Measurements from ENCODE around the gene CCL1. TPM values are rescaled to one million over a fixed set of nuclear protein-coding genes. Genes with fewer than 3 reads are reported as not detected.

CCL1 gene
- total and polyA plus RNA-seq, 2 experiments from 2014 or later, result not detected

- no peaks in the 10 kb centered on the region for H3K9me3 Mint-ChIP-seq
- H3K4me3 Mint-ChIP-seq, result no peak overlapping the region
- Histone ChIP-seq H2AFZ (no peak overlapping the region), H3K4me3 (no peak overlapping the region), H3K4me1 (ENCODE audit: insufficient read depth) (no peaks in the 10 kb centered on the region), H3F3A (replicated peaks; ENCODE audit: low read depth) (no peaks in the 10 kb centered on the region), H4K20me1 (replicated peaks; ENCODE audit: insufficient read depth) (no peaks in the 10 kb centered on the region), H3K27me3 (ENCODE audit: insufficient read depth) (no peaks in the 10 kb centered on the region), H3K4me2 (no peak overlapping the region), H3K27ac (ENCODE audit: low read depth) (no peak overlapping the region), H3K79me2 (replicated peaks; ENCODE audit: insufficient read depth) (no peaks in the 10 kb centered on the region), H3K9me2 (ENCODE audit: insufficient read depth) (peaks cover 4% of the 10 kb centered on the region; the same call in 1 of the 2 replicates), H3K36me3 (ENCODE audit: insufficient read depth) (no peaks in the 10 kb centered on the region)
- H3K27me3 Mint-ChIP-seq (ENCODE audit: insufficient read depth, low read depth, poor library complexity), result no peaks in the 10 kb centered on the region
- TF ChIP-seq CTCF (conservative IDR thresholded peaks at IDR 0.05; ENCODE audit: low read depth in 2 of 2), result no peak
- no peak for TF ChIP-seq CREB1 (CRISPR knock-in tag; IDR thresholded peaks at IDR 0.05; ENCODE audit: low read depth)
- TF ChIP-seq EZH2 (IDR thresholded peaks at IDR 0.05; ENCODE audit: low read depth, unreplicated experiment), result no peak
- no peak for TF ChIP-seq ZNF462 (CRISPR knock-in tag; IDR thresholded peaks at IDR 0.05)
- TF ChIP-seq ZNF114 (CRISPR knock-in tag; IDR thresholded peaks at IDR 0.05), result no peak
- TF ChIP-seq STAT1 (IDR thresholded peaks at IDR 0.05; ENCODE audit: unreplicated experiment), result no peak
- no peak for TF ChIP-seq REST (IDR thresholded peaks at IDR 0.05; ENCODE audit: unreplicated experiment)
- TF ChIP-seq POLR2AphosphoS5 (IDR thresholded peaks at IDR 0.05; ENCODE audit: low read depth), result no peak
- TF ChIP-seq JUNB (IDR thresholded peaks at IDR 0.05; ENCODE audit: unreplicated experiment), result no peak
- no peak for TF ChIP-seq ZNF331 (CRISPR knock-in tag; IDR thresholded peaks at IDR 0.05; ENCODE audit: low read depth)
- TF ChIP-seq EZH2phosphoT487 (IDR thresholded peaks at IDR 0.05; ENCODE audit: unreplicated experiment), result no peak
- H3K4me1 Mint-ChIP-seq, result no peaks in the 10 kb centered on the region
- ATAC-seq (no peak), DNase-seq (ENCODE audit: low spot score) (no peak)
- H3K27ac Mint-ChIP-seq, result no peak overlapping the region
- no peaks in the 10 kb centered on the region for H3K36me3 Mint-ChIP-seq (ENCODE audit: low read depth)
Observed at GRCh38 chr17:34386343-34386696, 23.3 kb upstream of the CCL1 start.
